ENCODE results near the gene LRPAP1.
A peak's percentile ranks its signal among the peaks of the same experiment; 100 is the strongest.
"Not testable (repeated sequence)": the region's sequence is repeated elsewhere in the genome, so short reads cannot be mapped to it uniquely, and the experiment has no call there.

LRPAP1 gene

GRCh38 chr4:3518941-3519340 lies 13.3 kb downstream of the LRPAP1 start:
- DNase-seq (ENCODE audit: low spot score): no peak

- no peak for DNase-seq (ENCODE audit: low spot score)
Measured at GRCh38 chr4:3518511-3518880, 13.7 kb downstream of the LRPAP1 start.

- no peak for DNase-seq (ENCODE audit: low spot score)
Measured at GRCh38 chr4:3517731-3518510, 14.3 kb downstream of the LRPAP1 start.

GRCh38 chr4:3516836-3517730 lies 15.1 kb downstream of the LRPAP1 start:
- DNase-seq (ENCODE audit: low spot score): no peak

GRCh38 chr4:3516061-3516835 lies 16.0 kb downstream of the LRPAP1 start:
- DNase-seq (ENCODE audit: low spot score): no peak

GRCh38 chr4:3515646-3516045 lies 16.6 kb downstream of the LRPAP1 start:
- no peak for DNase-seq (ENCODE audit: low spot score)

GRCh38 chr4:3514806-3515501 lies 17.3 kb downstream of the LRPAP1 start:
- DNase-seq (ENCODE audit: low spot score): no peak

GRCh38 chr4:3514221-3514780 lies 17.9 kb downstream of the LRPAP1 start:
- no peak for DNase-seq (ENCODE audit: low spot score)

GRCh38 chr4:3513807-3514206 lies 18.4 kb downstream of the LRPAP1 start:
- no peak for DNase-seq (ENCODE audit: low spot score)

GRCh38 chr4:3512719-3513118 lies 19.5 kb downstream of the LRPAP1 start:
- no peak for DNase-seq (ENCODE audit: low spot score)

GRCh38 chr4:3512279-3512678 lies 19.9 kb downstream of the LRPAP1 start:
- DNase-seq (ENCODE audit: low spot score): no peak

GRCh38 chr4:3511601-3512000 lies 20.6 kb downstream of the LRPAP1 start:
- DNase-seq (ENCODE audit: low spot score): not testable (repeated sequence)

GRCh38 chr4:3511187-3511586 lies 21.0 kb downstream of the LRPAP1 start:
- DNase-seq (ENCODE audit: low spot score): no peak

GRCh38 chr4:3510481-3510880 lies 21.7 kb downstream of the LRPAP1 start:
- no peak for DNase-seq (ENCODE audit: low spot score)

- no peak for DNase-seq (ENCODE audit: low spot score)
Measured at GRCh38 chr4:3508542-3508941, 23.7 kb downstream of the LRPAP1 start.

- DNase-seq (ENCODE audit: low spot score): no peak
Measured at GRCh38 chr4:3505231-3505630, 27.0 kb downstream of the LRPAP1 start.

GRCh38 chr4:3502941-3503936 lies 29.0 kb downstream of the LRPAP1 start:
- peak; percentile 47 for DNase-seq (ENCODE audit: low spot score)

GRCh38 chr4:3501825-3502425 lies 30.3 kb downstream of the LRPAP1 start:
- no peak for DNase-seq (ENCODE audit: low spot score)

- DNase-seq (ENCODE audit: low spot score): no peak
Measured at GRCh38 chr4:3501126-3501824, 30.9 kb downstream of the LRPAP1 start.

Data from activated CD4-positive, alpha-beta T cell treated with anti-CD3 and anti-CD28 coated beads, Interleukin-2, Interleukin-4, amounts not matched to agents 100 ng/mL and 50 ng/mL, durations not matched to agents 16 hours and 8 hours (primary cell).